Fibroblast of the aortic adventitia (primary cell): ENCODE results near the gene DNM2. TPM values are rescaled to one million over a fixed set of nuclear protein-coding genes. Genes with fewer than 3 reads are reported as not detected.

ENCODE experiments used
- DNase-seq: peaks from one replicate; pipeline ENCODE4 v3.0.0-alpha.2; 2010; ENCODE audit warnings: low read depth
- H3K4me3 ChIP-seq: 2 replicates; pipeline ENCODE4 v1.5.1; 2011; ENCODE audit warnings: low read depth, mild to moderate bottlenecking, control low read depth, low read length, moderate library complexity
- CTCF ChIP-seq: IDR thresholded peaks from 2 replicates; pipeline ENCODE4 v1.5.1; 2011; ENCODE audit warnings: mild to moderate bottlenecking, low read length, control low read depth, inconsistent platforms; ENCODE audit not compliant: insufficient read depth
- total RNA-seq: library from RNA; depleted of rRNA; stranded (reverse); fragments of >200 nt; gene quantifications from 2 replicates; pipeline ENCODE4 v1.2.3, GENCODE V29; 2012; ENCODE audit warnings: low replicate concordance

Gene DNM2
- total RNA-seq, 1 donor = 83.2 TPM

- H3K4me3 ChIP-seq = no peak overlapping the region
- TF ChIP-seq CTCF = no peak
- no peak for DNase-seq
These were observed 72.0 kb downstream of the DNM2 start for GRCh38 chr19:10789866-10790265.

- TF ChIP-seq CTCF = no peak
- H3K4me3 ChIP-seq = no peak overlapping the region
- DNase-seq = no peak
These were observed 78.8 kb downstream of the DNM2 start for GRCh38 chr19:10796653-10797052.

- no peak for DNase-seq
- no peak overlapping the region for H3K4me3 ChIP-seq
- TF ChIP-seq CTCF = no peak
These were observed 79.2 kb downstream of the DNM2 start for GRCh38 chr19:10797078-10797477.

- TF ChIP-seq CTCF = no peak
- H3K4me3 ChIP-seq = no peak overlapping the region
- no peak for DNase-seq
These were observed 79.8 kb downstream of the DNM2 start for GRCh38 chr19:10797541-10798256.

- no peak for DNase-seq
- H3K4me3 ChIP-seq = no peak overlapping the region
- TF ChIP-seq CTCF = no peak
These were observed 82.6 kb downstream of the DNM2 start for GRCh38 chr19:10800488-10800887.

GRCh38 chr19:10802479-10802878, 84.6 kb downstream of the DNM2 start:
- TF ChIP-seq CTCF = no peak
- DNase-seq = no peak
- H3K4me3 ChIP-seq = no peak overlapping the region

GRCh38 chr19:10803252-10803651, 85.4 kb downstream of the DNM2 start:
- TF ChIP-seq CTCF = no peak
- H3K4me3 ChIP-seq = no peak overlapping the region
- DNase-seq = no peak
